Measurements from ENCODE around the gene RAB24.

DNA sequence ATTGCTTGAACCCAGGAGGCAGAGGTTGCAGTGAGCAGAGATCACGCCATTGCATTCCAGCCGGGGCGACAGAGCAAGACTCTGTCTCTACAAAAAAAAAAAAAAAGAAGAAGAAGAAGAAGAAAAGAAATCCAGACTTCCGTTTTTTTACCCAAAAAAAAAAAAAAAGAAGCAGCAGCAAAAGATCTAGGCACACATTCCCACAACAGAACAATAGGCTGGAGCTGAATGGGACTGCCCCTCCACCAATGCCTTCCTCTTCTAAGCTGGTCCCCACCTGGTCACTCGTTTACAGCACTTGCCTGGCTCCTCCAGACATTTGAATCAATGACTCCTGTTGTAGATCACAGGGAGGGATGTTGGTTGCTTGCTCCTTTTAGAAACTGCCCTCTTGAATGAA, 49.6 kb upstream of the RAB24 start:
- TF ChIP-seq EZH2 (IDR thresholded peaks at IDR 0.05; ENCODE audit: low read length, missing control alignments): no peak
- TF ChIP-seq, protein P1, sequence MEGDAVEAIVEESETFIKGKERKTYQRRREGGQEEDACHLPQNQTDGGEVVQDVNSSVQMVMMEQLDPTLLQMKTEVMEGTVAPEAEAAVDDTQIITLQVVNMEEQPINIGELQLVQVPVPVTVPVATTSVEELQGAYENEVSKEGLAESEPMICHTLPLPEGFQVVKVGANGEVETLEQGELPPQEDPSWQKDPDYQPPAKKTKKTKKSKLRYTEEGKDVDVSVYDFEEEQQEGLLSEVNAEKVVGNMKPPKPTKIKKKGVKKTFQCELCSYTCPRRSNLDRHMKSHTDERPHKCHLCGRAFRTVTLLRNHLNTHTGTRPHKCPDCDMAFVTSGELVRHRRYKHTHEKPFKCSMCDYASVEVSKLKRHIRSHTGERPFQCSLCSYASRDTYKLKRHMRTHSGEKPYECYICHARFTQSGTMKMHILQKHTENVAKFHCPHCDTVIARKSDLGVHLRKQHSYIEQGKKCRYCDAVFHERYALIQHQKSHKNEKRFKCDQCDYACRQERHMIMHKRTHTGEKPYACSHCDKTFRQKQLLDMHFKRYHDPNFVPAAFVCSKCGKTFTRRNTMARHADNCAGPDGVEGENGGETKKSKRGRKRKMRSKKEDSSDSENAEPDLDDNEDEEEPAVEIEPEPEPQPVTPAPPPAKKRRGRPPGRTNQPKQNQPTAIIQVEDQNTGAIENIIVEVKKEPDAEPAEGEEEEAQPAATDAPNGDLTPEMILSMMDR (conservative IDR thresholded peaks at IDR 0.05 in 1 of 2, IDR thresholded peaks at IDR 0.05 in 1 of 2; ENCODE audit: low read depth in 1 of 2, low read length in 2 of 2): no peak
